GM12878 (cell line): ENCODE results near the gene ULK4. TPM values are rescaled to one million over a fixed set of nuclear protein-coding genes. Genes with fewer than 3 reads are reported as not detected.

Experiments used
- ATAC-seq: fragments of 200-7000 bp; cut with Tn5 transposase; 3 replicates; pipeline ENCODE4 v1.9.1; 2020; ENCODE audit warnings: mild to moderate bottlenecking, moderate library complexity
- BruUV-seq: library from RNA; stranded (reverse); fragments of 400-500 nt; replicated peaks from 2 replicates; lab custom pipeline; 2021; lab: Mats Ljungman, UMichigan
- CTCF ChIA-PET: fragments of 300-600 bp; sonication (Branson Sonifier 250); formaldehyde crosslinking; extraction: SDS; loops from one replicate; lab custom pipeline; 2021; ENCODE audit warnings: inconsistent platforms; lab: Yijun Ruan, JAX
- POLR2A ChIA-PET: fragments of 350-600 bp; formaldehyde crosslinking; extraction: SDS; loops from one replicate; lab custom pipeline; 2021; ENCODE audit warnings: inconsistent platforms; lab: Charles Lee
- RAD21 ChIA-PET: fragments of 300-600 bp; sonication (Branson Sonifier 250); formaldehyde crosslinking; loops from one replicate; lab custom pipeline; 2023; ENCODE audit warnings: antibody characterized with exemption; ENCODE audit not compliant: unreplicated experiment; lab: Charles Lee
- SMC1A ChIA-PET: fragments of 300-600 bp; sonication (Branson Sonifier 250); formaldehyde crosslinking; loops from one replicate; lab custom pipeline; 2023; ENCODE audit not compliant: unreplicated experiment, uncharacterized antibody; lab: Charles Lee
- DNase-seq: peaks from one replicate; pipeline ENCODE4 v3.0.0-alpha.2; 2011; ENCODE audit warnings: low read depth, low spot score
- FAIRE-seq: peaks from 3 replicates; lab custom pipeline; 2011; peaks lifted over from hg19 to GRCh38; lab: Jason Lieb, UNC
- H2AFZ ChIP-seq: 2 replicates; pipeline ENCODE4 v1.6.0; 2011; ENCODE audit warnings: low read depth, low read length, control low read depth; ENCODE audit not compliant: control insufficient read depth
- H3K27ac ChIP-seq: 2 replicates; pipeline ENCODE4 v1.5.1; 2011; ENCODE audit warnings: control low read depth; ENCODE audit not compliant: control insufficient read depth, insufficient read depth
- H3K27me3 ChIP-seq, 2 experiments: replicated peaks in 1 of 2; 2 replicates each; pipeline versions ENCODE4 v1.6.0 to v1.6.1; 2011; ENCODE audit warnings: low read length in 1 of 2; ENCODE audit not compliant: control insufficient read depth in 2 of 2, insufficient read depth in 2 of 2
- H3K36me3 ChIP-seq, 2 experiments: 2 replicates each; pipeline ENCODE4 v1.5.1; 2011; ENCODE audit warnings: low read length in 1 of 2; ENCODE audit not compliant: control insufficient read depth in 2 of 2, insufficient read depth in 2 of 2
- H3K4me1 ChIP-seq: 2 replicates; pipeline ENCODE4 v1.6.1; 2011; ENCODE audit warnings: mild to moderate bottlenecking, low read length, moderate library complexity, mixed read lengths; ENCODE audit not compliant: control insufficient read depth, insufficient read depth
- H3K4me2 ChIP-seq: 2 replicates; pipeline ENCODE4 v1.6.0; 2011; ENCODE audit warnings: control low read depth; ENCODE audit not compliant: control insufficient read depth, insufficient read depth
- H3K4me3 ChIP-seq: fragments of 200-600 bp; sonication (generic); 2 replicates; pipeline ENCODE4 v1.5.1; 2016
- H3K79me2 ChIP-seq: 2 replicates; pipeline ENCODE4 v1.6.0; 2011; ENCODE audit warnings: low read length; ENCODE audit not compliant: control insufficient read depth, insufficient read depth
- H3K9ac ChIP-seq: 2 replicates; pipeline ENCODE4 v1.8.0; 2011; ENCODE audit warnings: low read length, control low read depth, mixed read lengths; ENCODE audit not compliant: control insufficient read depth, insufficient read depth
- H3K9me3 ChIP-seq: replicated peaks from 3 replicates; pipeline ENCODE4 v1.5.1; 2011; ENCODE audit warnings: mild to moderate bottlenecking, low read length; ENCODE audit not compliant: control insufficient read depth, insufficient read depth
- H4K20me1 ChIP-seq: 2 replicates; pipeline ENCODE4 v1.6.0; 2011; ENCODE audit not compliant: control insufficient read depth, insufficient read depth
- BRCA1 ChIP-seq: IDR thresholded peaks from 2 replicates; pipeline ENCODE4 v1.6.1; 2011; ENCODE audit warnings: low read depth, low read length, improper control_type of control experiment
- CBX5 ChIP-seq: sonication (generic); IDR thresholded peaks from 2 replicates; pipeline ENCODE4 v1.6.1; 2016; ENCODE audit warnings: low read depth, moderate library complexity, mild to moderate bottlenecking, inconsistent platforms
- ETV6 ChIP-seq, 2 experiments: fragments of 450-650 bp in 1 of 2; IDR thresholded peaks in 1 of 2; conservative IDR thresholded peaks in 1 of 2; 2 replicates each; pipeline ENCODE4 v1.6.1; 2014; ENCODE audit warnings: antibody characterized with exemption in 1 of 2, borderline replicate concordance in 1 of 2, low read depth in 1 of 2, mild to moderate bottlenecking in 1 of 2, moderate library complexity in 1 of 2
- FOXK2 ChIP-seq: fragments of 450-650 bp; IDR thresholded peaks from 2 replicates; pipeline ENCODE4 v1.6.1; 2017; ENCODE audit warnings: mild to moderate bottlenecking, moderate library complexity
- IRF5 ChIP-seq: fragments of 450-650 bp; IDR thresholded peaks from 2 replicates; pipeline ENCODE4 v1.6.1; 2017; ENCODE audit warnings: borderline replicate concordance
- JUNB ChIP-seq: IDR thresholded peaks from 2 replicates; pipeline ENCODE4 v1.6.1; 2016; ENCODE audit warnings: antibody characterized with exemption, mild to moderate bottlenecking
- KDM1A ChIP-seq: fragments of 200-600 bp; sonication (generic); IDR thresholded peaks from 2 replicates; pipeline ENCODE4 v1.6.1; 2016; ENCODE audit warnings: borderline replicate concordance
- MAX ChIP-seq: IDR thresholded peaks from 2 replicates; pipeline ENCODE4 v1.6.1; 2012; ENCODE audit warnings: low read depth, low read length, improper control_type of control experiment
- NFXL1 ChIP-seq: fragments of 450-650 bp; IDR thresholded peaks from 2 replicates; pipeline ENCODE4 v1.6.1; 2017; ENCODE audit warnings: antibody characterized with exemption, mild to moderate bottlenecking, borderline replicate concordance
- POLR2AphosphoS5 ChIP-seq: IDR thresholded peaks from 2 replicates; pipeline ENCODE4 v1.6.1; 2011; ENCODE audit warnings: mild to moderate bottlenecking, low read length, inconsistent platforms
- RBBP5 ChIP-seq: fragments of 200-600 bp; sonication (generic); conservative IDR thresholded peaks from 2 replicates; pipeline ENCODE4 v1.6.1; 2016
- RELA ChIP-seq: fragments of 450-650 bp; IDR thresholded peaks from 2 replicates; pipeline ENCODE4 v1.8.0; 2014; ENCODE audit warnings: borderline replicate concordance; ENCODE audit not compliant: partially characterized antibody
- SMAD1 ChIP-seq: fragments of 450-650 bp; IDR thresholded peaks from 2 replicates; pipeline ENCODE4 v1.6.1; 2018; ENCODE audit warnings: mild to moderate bottlenecking, low read depth; ENCODE audit not compliant: partially characterized antibody
- SMC3 ChIP-seq: IDR thresholded peaks from 2 replicates; pipeline ENCODE4 v1.6.1; 2011; ENCODE audit warnings: low read length, improper control_type of control experiment, borderline replicate concordance
- SP1 ChIP-seq: IDR thresholded peaks from one replicate; pipeline ENCODE4 v1.6.1; 2011; ENCODE audit warnings: low read depth, low read length
- SREBF1 ChIP-seq: IDR thresholded peaks from 2 replicates; pipeline ENCODE4 v1.6.1; 2012; ENCODE audit warnings: mild to moderate bottlenecking, low read length
- TCF3 ChIP-seq: IDR thresholded peaks from 2 replicates; pipeline ENCODE4 v1.6.1; 2012; ENCODE audit warnings: low read depth, mild to moderate bottlenecking, low read length, borderline replicate concordance; ENCODE audit not compliant: insufficient read depth
- ZBED1 ChIP-seq: IDR thresholded peaks from 2 replicates; pipeline ENCODE4 v1.6.1; 2016; ENCODE audit warnings: borderline replicate concordance
- ZNF24 ChIP-seq: fragments of 450-650 bp; IDR thresholded peaks from 2 replicates; pipeline ENCODE4 v1.6.1; 2017; ENCODE audit warnings: antibody characterized with exemption, mild to moderate bottlenecking
- ZZZ3 ChIP-seq: IDR thresholded peaks from 2 replicates; pipeline ENCODE4 v1.6.1; 2011; ENCODE audit warnings: low read depth; ENCODE audit not compliant: control insufficient read depth, insufficient read length
- WGBS: methylation state at CpG from one replicate; pipeline ENCODE4 v1.1.6; 2016; ENCODE audit warnings: low lambda C conversion rate; ENCODE audit not compliant: insufficient replicate concordance, insufficient coverage; ENCODE audit errors: missing lambda C conversion rate; 5-methylcytosine and 5-hydroxymethylcytosine counted together
- in situ Hi-C: fragments of 300-500 bp; cut with MboI; formaldehyde crosslinking; loops from 9 replicates; pipeline ENCODE4 v1.14.3; 2018; ENCODE audit warnings: mixed read lengths
- intact Hi-C: fragments of 100-400 bp; cut with micrococcal nuclease; formaldehyde crosslinking; loops from one replicate; pipeline ENCODE4 v1.14.2; 2022; ENCODE audit not compliant: unreplicated experiment
- polyA plus RNA-seq, 11 experiments: library from polyadenylated mRNA; depleted of rRNA in 4 of 11; unstranded in 6 of 11; stranded (reverse) in 5 of 11; fragments of >200 nt; fragmentation: Nextera tagmentation in 4 of 11; fragmentation: Illumina TruSeq in 1 of 11; extraction: Ambion mirVana in 4 of 11; extraction: Trizol in 1 of 11; gene quantifications; 1 replicate in 1 of 11; 2 replicates in 10 of 11; pipeline versions ENCODE4 v1.2.1 to v1.2.3, GENCODE V29; 2011 to 2016; ENCODE audit warnings: inconsistent platforms in 2 of 11, missing spikeins in 2 of 11, low read depth in 1 of 11
- total RNA-seq, 4 experiments: library from RNA; depleted of rRNA in 3 of 4; stranded (reverse); fragments of >200 nt in 3 of 4; fragmentation: Illumina TruSeq in 1 of 4; extraction: Trizol in 1 of 4; gene quantifications; 2 replicates each; pipeline versions ENCODE4 v1.2.1 to v1.2.3, GENCODE V29; 2013 to 2021

ULK4 gene
- total and polyA plus RNA-seq, 10 of the 15 experiments (the other 5 are each of a cell fraction or from before 2014, with no cell fraction given) = 3.5 to 7.6 (median 6.3) TPM

- Histone ChIP-seq H3K4me2 (peak within 1 kb of the TSS; percentile 84), H3K79me2 (peaks cover 50% of the 10 kb centered on the region), H3K9ac (peak within 1 kb of the TSS; percentile 94), H4K20me1 (0 out of 2 replicates have a peak, but pooled peaks cover 7% of the 10 kb centered on the region), H3K27me3 (no peaks in the 10 kb centered on the region), H3K4me3 (peak within 1 kb of the TSS; percentile 90), H3K36me3 (no peaks in the 10 kb centered on the region), H3K27ac (peak within 1 kb of the TSS; percentile 93), H3K4me1 (no peaks in the 10 kb centered on the region), H2AFZ (peak within 1 kb of the TSS; percentile 92), H3K9me3 (no peaks in the 10 kb centered on the region)
- DNase-seq = peak; percentile 50
- FAIRE-seq = no peak
- WGBS = 1% methylated on average over 71 of the region's 112 CpGs
- ChIA-PET RAD21 (interaction anchor here (0.6 to 4.7 kb wide), 5 partner anchors 8 to 484 kb away, joined by 3 to 35 read pairs (median 3); no protein-coding TSS in a partner anchor), SMC1A (interaction anchor here (1.6 to 4.6 kb wide), 4 partner anchors 8 to 26 kb away, joined by 4 to 29 read pairs (median 7); no protein-coding TSS in a partner anchor), CTCF (interaction anchor here (0.5 to 1.3 kb wide), 3 partner anchors 20 to 816 kb away, joined by 3 to 4 read pairs (median 3); no protein-coding TSS in a partner anchor), POLR2A (interaction anchor here (0.6 to 3.5 kb wide), 6 partner anchors 9 to 813 kb away, joined by 3 to 13 read pairs (median 4); no protein-coding TSS in a partner anchor)
- BruUV-seq = no TSS peak
- in situ Hi-C loops (no loop called here), intact Hi-C loops (no loop called here)
- peak; percentile 77 for ATAC-seq
- TF ChIP-seq ETV6 (conservative IDR thresholded peaks at IDR 0.05 in 1 of 2, IDR thresholded peaks at IDR 0.05 in 1 of 2; ENCODE audit: borderline replicate concordance in 1 of 2, low read depth in 1 of 2) = peak in 1 of 2 experiments; percentile 67; a peak in 2 of 4 replicates
- no peak; the same call in 1 of the 2 replicates for TF ChIP-seq ZBED1
- TF ChIP-seq SP1 = peak; percentile 92
- TF ChIP-seq POLR2AphosphoS5 = peak; percentile 99
- TF ChIP-seq MAX = peak; percentile 86
- 0 out of 2 replicates have a peak, but pooled peaks have one; percentile 14 for TF ChIP-seq SREBF1
- peak; percentile 22; the same call in 1 of the 2 replicates for TF ChIP-seq BRCA1
- no peak for TF ChIP-seq IRF5
- no peak for TF ChIP-seq RBBP5
- TF ChIP-seq ZNF24 = peak; percentile 75
- TF ChIP-seq CBX5 = peak; percentile 69; the same call in 1 of the 2 replicates
- peak; percentile 91 for TF ChIP-seq RELA
- TF ChIP-seq SMAD1 = no peak
- no peak for TF ChIP-seq ZZZ3
- no peak for TF ChIP-seq KDM1A
- no peak for TF ChIP-seq FOXK2
- TF ChIP-seq JUNB = no peak
- TF ChIP-seq SMC3 = 0 out of 2 replicates have a peak, but pooled peaks have one; percentile 4
- peak; percentile 74 for TF ChIP-seq TCF3
- no peak for TF ChIP-seq NFXL1
Measured at GRCh38 chr3:41198950-41199865, 762.7 kb downstream of the ULK4 start, which contains the start of gene CTNNB1. CTNNB1 (plus strand) TSS chr3:41199505; CDS start chr3:41224069, 24,564 bp downstream.
